HepG2 (cell line): ENCODE measurements around the gene GPSM1. TPM values are rescaled to one million over a fixed set of nuclear protein-coding genes. Genes with fewer than 3 reads are reported as not detected.

Experiments used
- ATAC-seq: fragments of 200-7000 bp; cut with Tn5 transposase; 3 replicates; pipeline ENCODE4 v1.9.1; 2020; ENCODE audit warnings: mild to moderate bottlenecking, moderate library complexity
- BruUV-seq: library from RNA; stranded (reverse); fragments of 400-500 nt; replicated peaks from 2 replicates; lab custom pipeline; 2021; lab: Mats Ljungman, UMichigan
- CTCF ChIA-PET: fragments of 300-600 bp; formaldehyde crosslinking; extraction: SDS; loops from one replicate; lab custom pipeline; 2021; ENCODE audit warnings: low total read pairs, inconsistent platforms, low intra/inter-chr PET ratio; lab: Yijun Ruan, JAX
- POLR2A ChIA-PET: fragments of 350-600 bp; sonication (Branson Sonifier 250); formaldehyde crosslinking; loops from one replicate; lab custom pipeline; 2020; ENCODE audit warnings: antibody characterized with exemption, inconsistent platforms; lab: Yijun Ruan, JAX
- DNase-seq: peaks from one replicate; pipeline ENCODE4 v3.0.0-alpha.2; 2015; ENCODE audit warnings: low spot score
- FAIRE-seq: peaks from 3 replicates; lab custom pipeline; 2011; peaks lifted over from hg19 to GRCh38; lab: Jason Lieb, UNC
- H2AFZ ChIP-seq: one replicate; pipeline ENCODE4 v1.6.1; 2011; ENCODE audit warnings: low read length, inconsistent platforms
- H3K27ac ChIP-seq: fragments of 300-600 bp; 3 replicates; pipeline ENCODE4 v1.8.0; 2011; ENCODE audit warnings: mixed run types, mild to moderate bottlenecking, mixed read lengths, low read length, inconsistent platforms; ENCODE audit not compliant: insufficient read depth; ENCODE audit errors: extremely low read length
- H3K27me3 ChIP-seq, 2 experiments: fragments of 200-600 bp in 1 of 2; 2 replicates in 1 of 2; 3 replicates in 1 of 2; pipeline versions ENCODE4 v1.6.0 to v1.8.0; 2011; ENCODE audit warnings: low read length in 2 of 2, mild to moderate bottlenecking in 2 of 2, moderate library complexity in 2 of 2, inconsistent platforms in 1 of 2; ENCODE audit not compliant: insufficient read depth in 2 of 2, control insufficient read depth in 1 of 2
- H3K36me3 ChIP-seq, 2 experiments: fragments of 200-600 bp in 1 of 2; replicated peaks in 1 of 2; 2 replicates in 1 of 2; 3 replicates in 1 of 2; pipeline versions ENCODE4 v1.5.1 to v1.8.0; 2011; ENCODE audit warnings: low read length in 2 of 2, inconsistent platforms in 1 of 2; ENCODE audit not compliant: insufficient read depth in 2 of 2, control insufficient read depth in 1 of 2
- H3K4me1 ChIP-seq: 2 replicates; pipeline ENCODE4 v1.5.1; 2012; ENCODE audit warnings: low read length, inconsistent platforms; ENCODE audit not compliant: insufficient read depth
- H3K4me2 ChIP-seq: 2 replicates; pipeline ENCODE4 v1.6.0; 2011; ENCODE audit warnings: low read depth, low read length, inconsistent platforms
- H3K4me3 ChIP-seq, 3 experiments: fragments of 200-600 bp in 1 of 3; sonication (generic), shearing (Covaris generic) in 1 of 3; replicated peaks in 1 of 3; 2 replicates each; pipeline ENCODE4 v1.5.1; 2011 to 2016; ENCODE audit warnings: low read length in 3 of 3, inconsistent platforms in 2 of 3, low read depth in 2 of 3, mild to moderate bottlenecking in 2 of 3, control low read depth in 1 of 3, mixed read lengths in 1 of 3; ENCODE audit not compliant: insufficient read depth in 1 of 3
- H3K79me2 ChIP-seq: one replicate; pipeline ENCODE4 v1.6.1; 2011; ENCODE audit warnings: low read length, inconsistent platforms; ENCODE audit not compliant: insufficient read depth
- H3K9ac ChIP-seq: 2 replicates; pipeline ENCODE4 v1.6.0; 2011; ENCODE audit warnings: mild to moderate bottlenecking, low read depth, low read length, inconsistent platforms; ENCODE audit not compliant: insufficient read depth
- H3K9me3 ChIP-seq: 2 replicates; pipeline ENCODE4 v1.5.1; 2012; ENCODE audit warnings: mild to moderate bottlenecking, low read length
- H4K20me1 ChIP-seq: 2 replicates; pipeline ENCODE4 v1.6.0; 2011; ENCODE audit warnings: inconsistent platforms, mild to moderate bottlenecking, low read length, moderate library complexity; ENCODE audit not compliant: insufficient read depth
- ARNT2 ChIP-seq: sonication (generic); formaldehyde crosslinking; IDR thresholded peaks from 2 replicates; pipeline ENCODE4 v1.8.0; 2022; ENCODE audit warnings: mild to moderate bottlenecking, low read depth, missing genetic modification reagents, moderate library complexity
- GATAD2A ChIP-seq: IDR thresholded peaks from 2 replicates; pipeline ENCODE4 v1.6.1; 2016
- PATZ1 ChIP-seq: sonication (generic); formaldehyde crosslinking; IDR thresholded peaks from 2 replicates; pipeline ENCODE4 v1.4.0; 2020; ENCODE audit warnings: missing genetic modification reagents
- RERE ChIP-seq: IDR thresholded peaks from 2 replicates; pipeline ENCODE4 v1.6.1; 2016; ENCODE audit warnings: low read depth, missing genetic modification reagents, missing compliant biosample characterization
- ZC3H13 ChIP-seq: sonication (generic); formaldehyde crosslinking; IDR thresholded peaks from 2 replicates; pipeline ENCODE4 v1.8.1; 2023; ENCODE audit warnings: mild to moderate bottlenecking, missing genetic modification reagents, moderate library complexity
- ZHX1 ChIP-seq: sonication (generic); formaldehyde crosslinking; IDR thresholded peaks from 2 replicates; pipeline ENCODE4 v1.8.1; 2022; ENCODE audit warnings: low read depth, mild to moderate bottlenecking, missing genetic modification reagents
- ZMYM3 ChIP-seq: sonication (generic); formaldehyde crosslinking; IDR thresholded peaks from 2 replicates; pipeline ENCODE4 v1.5.1; 2020; ENCODE audit warnings: mild to moderate bottlenecking, missing genetic modification reagents
- ZNF770 ChIP-seq: sonication (generic); formaldehyde crosslinking; IDR thresholded peaks from 2 replicates; pipeline ENCODE4 v1.5.0; 2020; ENCODE audit warnings: mild to moderate bottlenecking, missing genetic modification reagents
- WGBS: methylation state at CpG from one replicate; pipeline ENCODE4 v1.1.6; 2017; ENCODE audit warnings: low lambda C conversion rate; 5-methylcytosine and 5-hydroxymethylcytosine counted together
- in situ Hi-C: cut with HindIII; loops from 2 replicates; pipeline ENCODE4 v1.10.0; 2017; ENCODE audit warnings: low pct_unique_long_range_greater_than_20kb; ENCODE audit not compliant: extremely low pct_ligation_motif_present
- intact Hi-C: fragments of 100-400 bp; cut with micrococcal nuclease; formaldehyde crosslinking; loops from one replicate; pipeline ENCODE4 v1.10.0; 2022; ENCODE audit not compliant: unreplicated experiment
- polyA plus RNA-seq, 8 experiments: library from polyadenylated mRNA; depleted of rRNA in 3 of 8; stranded (reverse) in 7 of 8; unstranded in 1 of 8; fragments of >200 nt; fragmentation: Illumina TruSeq in 4 of 8; extraction: Trizol in 4 of 8; gene quantifications; 2 replicates each; pipeline versions ENCODE4 v1.2.1 to v1.2.3, GENCODE V29; 2011 to 2016; ENCODE audit warnings: low read depth in 4 of 8, missing spikeins in 1 of 8, mixed read lengths in 1 of 8; ENCODE audit not compliant: insufficient read depth in 1 of 8
- total RNA-seq, 5 experiments: library from RNA; depleted of rRNA; stranded (reverse); fragments of >200 nt; fragmentation: Illumina TruSeq; extraction: Trizol; gene quantifications; 2 replicates each; pipeline ENCODE4 v1.2.3, GENCODE V29; 2016; ENCODE audit warnings: low read depth in 1 of 5

The GPSM1 gene
- total and polyA plus RNA-seq, 2 of the 13 experiments (the other 11 are each of a cell fraction or from before 2014, with no cell fraction given) = 1.0 to 2.4 TPM

- peak; percentile 44; the same call in 1 of the 2 replicates for TF ChIP-seq PATZ1 (CRISPR knock-in tag)
- no peak for TF ChIP-seq ZC3H13 (CRISPR knock-in tag)
- 0 out of 2 replicates have a peak, but pooled peaks have one; percentile 19 for TF ChIP-seq GATAD2A (CRISPR knock-in tag)
Measured at GRCh38 chr9:136352682-136353081, 25.3 kb downstream of the GPSM1 start (continued).

GRCh38 chr9:136353088-136353487 is 25.7 kb downstream of the GPSM1 start:
- WGBS = no CpG with 5 or more reads among the region's 11 CpGs
- no peak overlapping the region for H3K4me2 ChIP-seq
- no peaks in the 10 kb centered on the region for H4K20me1 ChIP-seq
- FAIRE-seq (no peak), DNase-seq (no peak), ATAC-seq (no peak)
- H3K79me2 ChIP-seq = no peaks in the 10 kb centered on the region
- H3K27me3 ChIP-seq = peaks cover 0 to 9% of the 10 kb centered on the region in 2 experiments; a peak in 2 of 5 replicates
- no TSS peak for BruUV-seq
- no peak overlapping the region for H3K27ac ChIP-seq
- in situ Hi-C loops (no loop called here), intact Hi-C loops (no loop called here)
- no peak overlapping the region for H3K9ac ChIP-seq
- H3K4me1 ChIP-seq = peaks cover 44% of the 10 kb centered on the region
- no peak overlapping the region for H3K4me3 ChIP-seq
- ChIA-PET CTCF (no interaction called here), POLR2A (no interaction called here)
- no peak overlapping the region for H2AFZ ChIP-seq
- H3K36me3 ChIP-seq = no peaks in the 10 kb centered on the region
- no peaks in the 10 kb centered on the region for H3K9me3 ChIP-seq
- TF ChIP-seq ZHX1 = no peak
- no peak for TF ChIP-seq ZNF770 (CRISPR knock-in tag)
- TF ChIP-seq RERE (CRISPR knock-in tag) = no peak
- peak; percentile 58 for TF ChIP-seq ZMYM3 (CRISPR knock-in tag)
- TF ChIP-seq ARNT2 = no peak
